Fibroblast of villous mesenchyme (primary cell): Measurements from ENCODE around the gene MMP23B. TPM values are rescaled to one million over a fixed set of nuclear protein-coding genes. Genes with fewer than 3 reads are reported as not detected.

Source experiments
- DNase-seq: peaks from one replicate; pipeline ENCODE4 v3.0.0-alpha.2; 2010; ENCODE audit warnings: low read depth
- H3K4me3 ChIP-seq: 2 replicates; pipeline ENCODE4 v1.5.1; 2011; ENCODE audit warnings: low read depth, mild to moderate bottlenecking, low read length
- CTCF ChIP-seq: IDR thresholded peaks from 2 replicates; pipeline ENCODE4 v1.5.1; 2012; ENCODE audit warnings: low read depth, mild to moderate bottlenecking, low read length; ENCODE audit not compliant: insufficient read depth
- total RNA-seq: library from RNA; depleted of rRNA; stranded (reverse); fragments of >200 nt; gene quantifications from 2 replicates; pipeline ENCODE4 v1.2.3, GENCODE V29; 2012

The MMP23B gene
- total RNA-seq, 1 donor, result 6.5 TPM

- H3K4me3 ChIP-seq, result no peak overlapping the region
- no peak for DNase-seq
- TF ChIP-seq CTCF, result no peak
Observed at GRCh38 chr1:1600861-1601563, 31.0 kb upstream of the MMP23B start.

- H3K4me3 ChIP-seq, result no peak overlapping the region
- DNase-seq, result no peak
- no peak for TF ChIP-seq CTCF
Observed at GRCh38 chr1:1601564-1602303, 30.2 kb upstream of the MMP23B start.

- TF ChIP-seq CTCF, result no peak
Observed at GRCh38 chr1:1602304-1602967, 29.5 kb upstream of the MMP23B start.

GRCh38 chr1:1602968-1603506 lies 28.9 kb upstream of the MMP23B start:
- no peak for TF ChIP-seq CTCF
- no peak overlapping the region for H3K4me3 ChIP-seq
- no peak for DNase-seq

More at GRCh38 chr1:1602304-1602967, 29.5 kb upstream of the MMP23B start:
- no peak overlapping the region for H3K4me3 ChIP-seq
- DNase-seq, result no peak

- H3K4me3 ChIP-seq, result no peak overlapping the region
- DNase-seq, result no peak
- no peak for TF ChIP-seq CTCF
Observed at GRCh38 chr1:1603671-1604373, 28.2 kb upstream of the MMP23B start.

- H3K4me3 ChIP-seq, result no peak overlapping the region
- no peak for TF ChIP-seq CTCF
- DNase-seq, result no peak
Observed at GRCh38 chr1:1604374-1605033, 27.5 kb upstream of the MMP23B start.
